Mesenchymal stem cell (in vitro differentiated cells and primary cell): ENCODE data around the gene NIPAL3.

Experiments
- DNase-seq: peaks from one replicate; pipeline ENCODE4 v3.0.0-alpha.2; 2013
- H2AFZ ChIP-seq: one replicate; pipeline ENCODE4 v1.6.1; 2013; ENCODE audit warnings: low read depth, mild to moderate bottlenecking, control low read depth, inconsistent platforms, low read length, moderate library complexity
- H2AK5ac ChIP-seq: 2 replicates; pipeline ENCODE4 v1.6.1; 2013; ENCODE audit warnings: low read length, moderate library complexity, mild to moderate bottlenecking, inconsistent platforms; ENCODE audit not compliant: severe bottlenecking
- H2BK120ac ChIP-seq: one replicate; pipeline ENCODE4 v1.6.1; 2013; ENCODE audit warnings: low read depth, mild to moderate bottlenecking, inconsistent platforms, low read length, moderate library complexity
- H2BK12ac ChIP-seq, 2 experiments: one replicate each; pipeline ENCODE4 v1.6.1; 2013; ENCODE audit warnings: inconsistent platforms in 2 of 2, low read length in 2 of 2, mild to moderate bottlenecking in 2 of 2, moderate library complexity in 2 of 2, control low read depth in 1 of 2
- H2BK15ac ChIP-seq: one replicate; pipeline ENCODE4 v1.6.1; 2013; ENCODE audit warnings: mild to moderate bottlenecking, low read depth, inconsistent platforms; ENCODE audit not compliant: poor library complexity, severe bottlenecking
- H2BK5ac ChIP-seq: 2 replicates; pipeline ENCODE4 v1.6.1; 2013; ENCODE audit warnings: low read depth, mild to moderate bottlenecking, low read length, control low read depth, inconsistent platforms; ENCODE audit not compliant: poor library complexity, severe bottlenecking
- H3K14ac ChIP-seq, 2 experiments: one replicate each; pipeline ENCODE4 v1.6.1; 2013; ENCODE audit warnings: inconsistent platforms in 2 of 2, low read length in 2 of 2, control low read depth in 1 of 2, mild to moderate bottlenecking in 1 of 2, moderate library complexity in 1 of 2
- H3K18ac ChIP-seq, 2 experiments: one replicate each; pipeline ENCODE4 v1.6.1; 2013; ENCODE audit warnings: inconsistent platforms in 2 of 2, low read length in 2 of 2, control low read depth in 1 of 2, low read depth in 1 of 2, mild to moderate bottlenecking in 1 of 2
- H3K23ac ChIP-seq, 2 experiments: one replicate each; pipeline ENCODE4 v1.6.1; 2013; ENCODE audit warnings: inconsistent platforms in 2 of 2, low read length in 2 of 2, mild to moderate bottlenecking in 2 of 2, moderate library complexity in 2 of 2, control low read depth in 1 of 2
- H3K27ac ChIP-seq: 2 replicates; pipeline ENCODE4 v1.5.1; 2013; ENCODE audit warnings: mild to moderate bottlenecking, moderate library complexity, low read length, control low read depth, inconsistent platforms; ENCODE audit not compliant: poor library complexity, severe bottlenecking
- H3K27me3 ChIP-seq, 2 experiments: 2 replicates each; pipeline versions ENCODE4 v1.6.1 to v1.7.0; 2013; ENCODE audit warnings: low read length in 2 of 2, mild to moderate bottlenecking in 2 of 2, moderate library complexity in 2 of 2, control low read depth in 1 of 2, inconsistent platforms in 1 of 2; ENCODE audit not compliant: control insufficient read depth in 1 of 2, insufficient read depth in 1 of 2
- H3K36me3 ChIP-seq, 2 experiments: 2 replicates each; pipeline versions ENCODE4 v1.6.1 to v1.7.0; 2013; ENCODE audit warnings: low read length in 2 of 2, control low read depth in 1 of 2, inconsistent platforms in 1 of 2, low read depth in 1 of 2, mild to moderate bottlenecking in 1 of 2; ENCODE audit not compliant: insufficient read depth in 2 of 2, control insufficient read depth in 1 of 2
- H3K4ac ChIP-seq, 2 experiments: one replicate each; pipeline ENCODE4 v1.6.1; 2013; ENCODE audit warnings: inconsistent platforms in 2 of 2, low read length in 2 of 2, mild to moderate bottlenecking in 2 of 2, moderate library complexity in 2 of 2, control low read depth in 1 of 2, low read depth in 1 of 2
- H3K4me1 ChIP-seq: 2 replicates; pipeline ENCODE4 v1.6.1; 2013; ENCODE audit warnings: low read depth, low read length, control low read depth; ENCODE audit not compliant: control insufficient read depth, insufficient read depth
- H3K4me2 ChIP-seq: 2 replicates; pipeline ENCODE4 v1.6.1; 2013; ENCODE audit warnings: low read length, mild to moderate bottlenecking, inconsistent platforms; ENCODE audit not compliant: poor library complexity, severe bottlenecking
- H3K4me3 ChIP-seq, 2 experiments: 2 replicates each; pipeline versions ENCODE4 v1.5.1 to v1.7.0; 2013; ENCODE audit warnings: low read length in 2 of 2, mild to moderate bottlenecking in 2 of 2, control low read depth in 1 of 2, low read depth in 1 of 2; ENCODE audit not compliant: insufficient read depth in 1 of 2
- H3K79me1 ChIP-seq: replicated peaks from 2 replicates; pipeline ENCODE4 v1.6.1; 2013; ENCODE audit warnings: mild to moderate bottlenecking, control low read depth, low read length, inconsistent platforms; ENCODE audit not compliant: poor library complexity, severe bottlenecking
- H3K9ac ChIP-seq: 2 replicates; pipeline ENCODE4 v1.7.0; 2013; ENCODE audit warnings: mild to moderate bottlenecking, low read length, moderate library complexity
- H3K9me3 ChIP-seq: 2 replicates; pipeline ENCODE4 v1.7.0; 2013; ENCODE audit warnings: mild to moderate bottlenecking, low read length; ENCODE audit not compliant: control insufficient read depth
- H4K8ac ChIP-seq: one replicate; pipeline ENCODE4 v1.6.1; 2013; ENCODE audit warnings: inconsistent platforms, mild to moderate bottlenecking, low read length, moderate library complexity
- H4K91ac ChIP-seq: one replicate; pipeline ENCODE4 v1.6.1; 2013; ENCODE audit warnings: mild to moderate bottlenecking, low read length, inconsistent platforms
- WGBS: methylation state at CpG from one replicate; pipeline ENCODE4 v1.1.7; 2013; ENCODE audit warnings: mixed read lengths; 5-methylcytosine and 5-hydroxymethylcytosine counted together

Gene NIPAL3

GRCh38 chr1:24493785-24494184, 78.2 kb downstream of the NIPAL3 start:
- Histone ChIP-seq H3K4me3 (no peak overlapping the region), H2BK15ac (no peak overlapping the region), H3K18ac (no peak overlapping the region), H3K4me1 (no peaks in the 10 kb centered on the region), H2BK120ac (no peak overlapping the region), H4K91ac (no peak overlapping the region), H3K79me1 (no peaks in the 10 kb centered on the region), H3K4ac (no peak overlapping the region), H2BK5ac (no peak overlapping the region), H2AK5ac (no peak overlapping the region), H3K27ac (no peak overlapping the region), H3K9ac (no peak overlapping the region), H3K4me2 (no peak overlapping the region), H2BK12ac (no peak overlapping the region), H3K36me3 (no peaks in the 10 kb centered on the region), H3K9me3 (peaks cover 7% of the 10 kb centered on the region), H3K27me3 (peaks cover 33 to 38% of the 10 kb centered on the region in 2 experiments), H3K14ac (no peak overlapping the region), H3K23ac (no peak overlapping the region), H2AFZ (no peak overlapping the region), H4K8ac (no peak overlapping the region)
- no peak for DNase-seq
- 98% methylated on average over 3 of the region's 3 CpGs for WGBS

- no peak overlapping the region for H3K4me2 ChIP-seq
- no peak overlapping the region for H3K27ac ChIP-seq
- H3K4me1 ChIP-seq, result peaks cover 12% of the 10 kb centered on the region
- no peak overlapping the region for H2BK5ac ChIP-seq
- no peak for DNase-seq
- no peak overlapping the region for H3K18ac ChIP-seq
- H2AFZ ChIP-seq, result no peak overlapping the region
- no peak overlapping the region for H4K91ac ChIP-seq
- H3K36me3 ChIP-seq, result no peaks in the 10 kb centered on the region
- no peak overlapping the region for H3K4ac ChIP-seq
- no peak overlapping the region for H4K8ac ChIP-seq
- no peak overlapping the region for H3K9ac ChIP-seq
- 97% methylated on average over 12 of the region's 12 CpGs for WGBS
- H3K79me1 ChIP-seq, result no peaks in the 10 kb centered on the region
- H3K9me3 ChIP-seq, result peaks cover 3% of the 10 kb centered on the region
- no peak overlapping the region for H2BK120ac ChIP-seq
- H2AK5ac ChIP-seq, result no peak overlapping the region
- H3K4me3 ChIP-seq, result no peak overlapping the region
- H3K27me3 ChIP-seq, result peaks cover 28 to 30% of the 10 kb centered on the region in 2 experiments
- no peak overlapping the region for H3K23ac ChIP-seq
- H2BK15ac ChIP-seq, result no peak overlapping the region
- no peak overlapping the region for H3K14ac ChIP-seq
- no peak overlapping the region for H2BK12ac ChIP-seq
Observed at GRCh38 chr1:24498589-24498988, 83.0 kb downstream of the NIPAL3 start.

- Histone ChIP-seq H3K14ac (no peak overlapping the region), H3K23ac (no peak overlapping the region), H4K8ac (no peak overlapping the region), H3K27ac (no peak overlapping the region), H2BK15ac (no peak overlapping the region), H3K4me1 (peaks cover 14% of the 10 kb centered on the region), H3K9ac (no peak overlapping the region), H2AFZ (no peak overlapping the region), H2AK5ac (no peak overlapping the region), H2BK12ac (no peak overlapping the region), H3K4me3 (no peak overlapping the region), H3K4ac (no peak overlapping the region), H2BK5ac (no peak overlapping the region), H3K79me1 (no peaks in the 10 kb centered on the region), H3K4me2 (no peak overlapping the region), H3K18ac (no peak overlapping the region), H3K36me3 (no peaks in the 10 kb centered on the region), H4K91ac (no peak overlapping the region), H3K27me3 (peaks cover 28% of the 10 kb centered on the region in 2 experiments), H2BK120ac (no peak overlapping the region), H3K9me3 (peaks cover 3% of the 10 kb centered on the region)
- 93% methylated on average over 5 of the region's 5 CpGs for WGBS
- no peak for DNase-seq
Observed at GRCh38 chr1:24500448-24501048, 84.9 kb downstream of the NIPAL3 start.

GRCh38 chr1:24501371-24502064, 85.9 kb downstream of the NIPAL3 start:
- H2BK12ac ChIP-seq, result peak overlapping the region in 1 of 2 experiments; percentile 2
- peak overlapping the region in 1 of 2 experiments; percentile 70 for H3K18ac ChIP-seq
- H3K4me1 ChIP-seq, result peaks cover 14% of the 10 kb centered on the region
- H3K23ac ChIP-seq, result no peak overlapping the region
- no peak overlapping the region for H2AFZ ChIP-seq
- H3K36me3 ChIP-seq, result no peaks in the 10 kb centered on the region
- no peak overlapping the region for H3K4me2 ChIP-seq
- no peak overlapping the region for H2BK5ac ChIP-seq
- H3K9ac ChIP-seq, result peak overlapping the region; percentile 88
- no peak overlapping the region for H3K27ac ChIP-seq
- peak overlapping the region in 1 of 2 experiments; percentile 83 for H3K4me3 ChIP-seq
- DNase-seq, result peak; percentile 44
- H4K8ac ChIP-seq, result peak overlapping the region; percentile 72
- no peak overlapping the region for H3K14ac ChIP-seq
- H3K9me3 ChIP-seq, result no peaks in the 10 kb centered on the region
- H2BK15ac ChIP-seq, result peak overlapping the region; percentile 41
- 82% methylated on average over 16 of the region's 16 CpGs for WGBS
- no peak overlapping the region for H2AK5ac ChIP-seq
- H2BK120ac ChIP-seq, result no peak overlapping the region
- H3K27me3 ChIP-seq, result peaks cover 19 to 20% of the 10 kb centered on the region in 2 experiments
- H3K79me1 ChIP-seq, result peaks cover 1% of the 10 kb centered on the region
- no peak overlapping the region for H3K4ac ChIP-seq
- H4K91ac ChIP-seq, result no peak overlapping the region
